Esophagus muscularis mucosa (tissue), 4 donors: Measurements from ENCODE around the gene B4GALT6. TPM values are rescaled to one million over a fixed set of nuclear protein-coding genes. Genes with fewer than 3 reads are reported as not detected.

ENCODE experiments used
- DNase-seq: peaks from one replicate; pipeline ENCODE4 v3.0.0-alpha.2; 2017; ENCODE audit errors: extremely low spot score
- H3K27ac ChIP-seq, 4 donors: fragments of 200-600 bp; sonication (generic); replicated peaks in 1 of 4; 1 replicate in 3 of 4; 2 replicates in 1 of 4; pipeline ENCODE4 v1.5.1; 2016 to 2019; ENCODE audit warnings: mild to moderate bottlenecking in 1 of 4
- H3K27me3 ChIP-seq, 4 donors: fragments of 200-600 bp; sonication (generic); one replicate each; pipeline versions ENCODE4 v1.5.1 to v1.6.0; 2016 to 2019
- H3K36me3 ChIP-seq, 4 donors: fragments of 200-600 bp; sonication (generic); one replicate each; pipeline ENCODE4 v1.5.1; 2016 to 2019
- H3K4me1 ChIP-seq, 4 donors: fragments of 200-600 bp; sonication (generic); one replicate each; pipeline ENCODE4 v1.5.1; 2016 to 2019
- H3K4me3 ChIP-seq, 4 donors: fragments of 200-600 bp; sonication (generic); 1 replicate in 2 of 4; 2 replicates in 2 of 4; pipeline ENCODE4 v1.5.1; 2016 to 2019; ENCODE audit warnings: mild to moderate bottlenecking in 4 of 4, moderate library complexity in 1 of 4
- H3K9me3 ChIP-seq, 4 donors: fragments of 200-600 bp; sonication (generic); 1 replicate in 3 of 4; 2 replicates in 1 of 4; pipeline ENCODE4 v1.5.1; 2016 to 2019
- CTCF ChIP-seq, 3 experiments: fragments of 200-600 bp in 2 of 3; fragments of 450-650 bp in 1 of 3; sonication (generic) in 2 of 3; IDR thresholded peaks; one replicate each; pipeline ENCODE4 v1.5.1; 2017 to 2019; ENCODE audit warnings: antibody characterized with exemption in 3 of 3, mild to moderate bottlenecking in 2 of 3, moderate library complexity in 1 of 3
- EP300 ChIP-seq: sonication (generic); formaldehyde crosslinking; IDR thresholded peaks from one replicate; pipeline ENCODE4 v1.6.1; 2017; ENCODE audit warnings: antibody characterized with exemption
- POLR2A ChIP-seq: fragments of 450-650 bp; IDR thresholded peaks from one replicate; pipeline ENCODE4 v1.6.1; 2017; ENCODE audit warnings: antibody characterized with exemption, moderate library complexity, mild to moderate bottlenecking, low read depth
- POLR2AphosphoS5 ChIP-seq, 2 donors: sonication (generic); formaldehyde crosslinking; IDR thresholded peaks; one replicate each; pipeline ENCODE4 v1.6.1; 2017; ENCODE audit warnings: antibody characterized with exemption in 2 of 2
- WGBS: methylation state at CpG from one replicate; pipeline ENCODE4 v1.1.5; 2018; 5-methylcytosine and 5-hydroxymethylcytosine counted together
- intact Hi-C: fragments of 100-400 bp; cut with DNase I; formaldehyde crosslinking; loops from one replicate; pipeline ENCODE4 v1.15.1; 2023
- total RNA-seq, 4 donors: library from RNA; depleted of rRNA; stranded (reverse); fragments of >200 nt; gene quantifications; one replicate each; pipeline versions ENCODE4 v1.1.0 to v1.2.1, GENCODE V29; 2016

B4GALT6 gene
- total RNA-seq, 4 donors from 2014 or later: 4.5 to 12.0 (median 8.0) TPM

- Histone ChIP-seq H3K4me3 (no peak overlapping the region), H3K9me3 (peaks cover 0 to 3% (median 0%) of the 10 kb centered on the region in 4 donors), H3K27ac (no peak overlapping the region), H3K4me1 (no peaks in the 10 kb centered on the region), H3K36me3 (no peaks in the 10 kb centered on the region), H3K27me3 (no peaks in the 10 kb centered on the region)
- intact Hi-C loops: no loop called here
- DNase-seq: no peak
- no peak for TF ChIP-seq POLR2A
- TF ChIP-seq EP300: no peak
- TF ChIP-seq POLR2AphosphoS5 (IDR thresholded peaks at IDR 0.05): no peak
- no peak for TF ChIP-seq CTCF (IDR thresholded peaks at IDR 0.05)
- WGBS: 73% methylated on average over 10 of the region's 10 CpGs
Measured at GRCh38 chr18:31592506-31593157, 91.7 kb downstream of the B4GALT6 start.

DNA sequence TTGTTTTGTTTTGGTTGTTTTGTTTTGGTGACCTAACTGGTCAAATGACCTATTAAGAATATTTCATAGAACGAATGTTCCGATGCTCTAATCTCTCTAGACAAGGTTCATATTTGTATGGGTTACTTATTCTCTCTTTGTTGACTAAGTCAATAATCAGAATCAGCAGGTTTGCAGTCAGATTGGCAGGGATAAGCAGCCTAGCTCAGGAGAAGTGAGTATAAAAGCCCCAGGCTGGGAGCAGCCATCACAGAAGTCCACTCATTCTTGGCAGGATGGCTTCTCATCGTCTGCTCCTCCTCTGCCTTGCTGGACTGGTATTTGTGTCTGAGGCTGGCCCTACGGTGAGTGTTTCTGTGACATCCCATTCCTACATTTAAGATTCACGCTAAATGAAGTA is 92.8 kb downstream of the B4GALT6 start, which contains the start of gene TTR:
Gene TTR, plus strand, starts transcription at position 250 of the 400 bp plus-strand sequence. Its CDS starts 26 bp downstream, at position 276.
- Histone ChIP-seq H3K27me3 (no peaks in the 10 kb centered on the region), H3K27ac (no peak within 1 kb of the TSS), H3K9me3 (peaks cover 0 to 3% (median 0%) of the 10 kb centered on the region in 4 donors), H3K4me1 (no peaks in the 10 kb centered on the region), H3K36me3 (no peaks in the 10 kb centered on the region), H3K4me3 (no peak within 1 kb of the TSS)
- no peak for DNase-seq
- WGBS: 82% methylated on average over 5 of the region's 5 CpGs
- TF ChIP-seq CTCF (IDR thresholded peaks at IDR 0.05) (no peak), EP300 (no peak), POLR2A (no peak), POLR2AphosphoS5 (IDR thresholded peaks at IDR 0.05) (no peak)
- intact Hi-C loops: no loop called here

DNA sequence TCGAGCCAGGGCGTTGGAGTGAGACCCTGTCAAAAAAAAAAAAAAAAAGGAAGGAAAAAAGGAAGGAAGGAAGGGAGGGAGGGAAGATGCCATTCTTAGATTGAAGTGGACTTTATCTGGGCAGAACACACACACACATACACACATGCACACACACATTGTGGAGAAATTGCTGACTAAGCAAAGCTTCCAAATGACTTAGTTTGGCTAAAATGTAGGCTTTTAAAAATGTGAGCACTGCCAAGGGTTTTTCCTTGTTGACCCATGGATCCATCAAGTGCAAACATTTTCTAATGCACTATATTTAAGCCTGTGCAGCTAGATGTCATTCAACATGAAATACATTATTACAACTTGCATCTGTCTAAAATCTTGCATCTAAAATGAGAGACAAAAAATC is 93.3 kb downstream of the B4GALT6 start:
- Histone ChIP-seq H3K36me3 (no peaks in the 10 kb centered on the region), H3K27me3 (no peaks in the 10 kb centered on the region), H3K4me1 (no peaks in the 10 kb centered on the region), H3K4me3 (no peak overlapping the region), H3K27ac (no peak overlapping the region), H3K9me3 (peaks cover 0 to 3% (median 0%) of the 10 kb centered on the region in 4 donors)
- TF ChIP-seq POLR2AphosphoS5 (IDR thresholded peaks at IDR 0.05) (no peak), CTCF (IDR thresholded peaks at IDR 0.05) (no peak), EP300 (no peak), POLR2A (no peak)
- intact Hi-C loops: no loop called here
- 79% methylated on average over 2 of the region's 2 CpGs for WGBS
- DNase-seq: no peak

GRCh38 chr18:31590570-31590969 is 93.8 kb downstream of the B4GALT6 start:
- H3K9me3 ChIP-seq: peaks cover 0 to 3% (median 0%) of the 10 kb centered on the region in 4 donors
- TF ChIP-seq CTCF (IDR thresholded peaks at IDR 0.05) (no peak), POLR2A (no peak), POLR2AphosphoS5 (IDR thresholded peaks at IDR 0.05) (no peak), EP300 (no peak)
- no peaks in the 10 kb centered on the region for H3K4me1 ChIP-seq
- H3K27me3 ChIP-seq: no peaks in the 10 kb centered on the region
- H3K4me3 ChIP-seq: no peak overlapping the region
- DNase-seq: no peak
- intact Hi-C loops: no loop called here
- H3K36me3 ChIP-seq: no peaks in the 10 kb centered on the region
- no peak overlapping the region for H3K27ac ChIP-seq
- WGBS: 80% methylated on average over 8 of the region's 8 CpGs

DNA sequence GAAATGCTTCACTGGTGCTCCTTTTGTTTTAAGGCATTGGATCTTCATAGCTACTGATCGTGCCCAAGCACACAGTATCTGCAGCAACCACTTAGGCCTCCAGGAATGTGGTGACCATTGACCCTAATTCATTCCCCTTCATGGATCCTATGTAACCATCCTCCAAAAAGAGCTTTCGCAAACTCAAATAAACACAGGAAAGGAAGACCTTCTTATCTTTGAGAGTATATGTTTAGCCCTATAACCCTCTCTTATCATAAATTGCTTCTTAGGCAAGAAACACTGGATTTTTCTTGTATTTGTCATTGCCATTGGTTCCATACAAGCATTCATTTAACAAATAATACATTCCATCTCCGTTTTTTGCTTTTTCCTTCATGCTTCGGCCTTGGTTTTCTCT is 96.9 kb downstream of the B4GALT6 start:
- intact Hi-C loops: no loop called here
- H3K27me3 ChIP-seq: no peaks in the 10 kb centered on the region
- no peak overlapping the region for H3K4me3 ChIP-seq
- H3K9me3 ChIP-seq: no peaks in the 10 kb centered on the region
- TF ChIP-seq POLR2A: no peak
- TF ChIP-seq EP300: no peak
- no peak for TF ChIP-seq CTCF (IDR thresholded peaks at IDR 0.05)
- TF ChIP-seq POLR2AphosphoS5 (IDR thresholded peaks at IDR 0.05): no peak
- 73% methylated on average over 4 of the region's 4 CpGs for WGBS
- H3K36me3 ChIP-seq: no peaks in the 10 kb centered on the region
- H3K27ac ChIP-seq: no peak overlapping the region
- no peak for DNase-seq
- no peaks in the 10 kb centered on the region for H3K4me1 ChIP-seq
